Muscle of leg (tissue), 11 donors: ENCODE measurements around the gene AFF2. TPM values are rescaled to one million over a fixed set of nuclear protein-coding genes. Genes with fewer than 3 reads are reported as not detected.

Experiments
- DNase-seq: peaks from one replicate; pipeline ENCODE4 v3.0.0; 2013
- H3K27ac ChIP-seq: one replicate; pipeline ENCODE4 v1.5.1; 2013; ENCODE audit warnings: mild to moderate bottlenecking, low read length, control low read depth
- H3K27me3 ChIP-seq: one replicate; pipeline ENCODE4 v1.6.1; 2013; ENCODE audit warnings: low read length; ENCODE audit not compliant: control insufficient read depth, insufficient read depth
- H3K36me3 ChIP-seq: one replicate; pipeline ENCODE4 v1.6.1; 2013; ENCODE audit warnings: low read length; ENCODE audit not compliant: control insufficient read depth, insufficient read depth
- H3K4me1 ChIP-seq: one replicate; pipeline ENCODE4 v1.6.1; 2013; ENCODE audit warnings: low read length; ENCODE audit not compliant: control insufficient read depth, insufficient read depth
- H3K4me3 ChIP-seq: one replicate; pipeline ENCODE4 v1.5.1; 2013; ENCODE audit warnings: low read length, control low read depth
- H3K9me3 ChIP-seq: replicated peaks from 2 replicates; pipeline ENCODE4 v1.6.1; 2013; ENCODE audit warnings: low read depth, low read length; ENCODE audit not compliant: control insufficient read depth
- WGBS: methylation state at CpG from one replicate; pipeline ENCODE4 v1.1.5; 2013; ENCODE audit warnings: missing lambda C conversion rate; ENCODE audit not compliant: insufficient coverage; 5-methylcytosine and 5-hydroxymethylcytosine counted together
- polyA plus RNA-seq, 8 donors: library from polyadenylated mRNA; unstranded; fragments of 120-200 nt; gene quantifications; one replicate each; pipeline versions ENCODE4 v1.2.1 to v1.2.3, GENCODE V29; 2013; ENCODE audit warnings: inconsistent platforms in 1 of 8, low replicate concordance in 1 of 8; ENCODE audit not compliant: insufficient read length in 8 of 8, insufficient read depth in 1 of 8
- total RNA-seq: library from RNA; stranded (reverse); fragments of 120-200 nt; gene quantifications from one replicate; pipeline ENCODE4 v1.2.4, GENCODE V29; 2013

Gene AFF2
- total and polyA plus RNA-seq, 9 donors = 0.42 to 6.1 (median 1.4) TPM

GRCh38 chrX:148628621-148629020, 128.2 kb downstream of the AFF2 start:
- no peak overlapping the region for H3K27ac ChIP-seq
- no peak overlapping the region for H3K4me3 ChIP-seq
- no peaks in the 10 kb centered on the region for H3K36me3 ChIP-seq
- no peaks in the 10 kb centered on the region for H3K9me3 ChIP-seq
- H3K27me3 ChIP-seq = no peaks in the 10 kb centered on the region
- DNase-seq = no peak
- H3K4me1 ChIP-seq = no peaks in the 10 kb centered on the region

GRCh38 chrX:148629434-148629833, 129.0 kb downstream of the AFF2 start:
- WGBS = 88% methylated on average over 1 of the region's 2 CpGs
- Histone ChIP-seq H3K4me3 (no peak overlapping the region), H3K9me3 (no peaks in the 10 kb centered on the region), H3K27ac (no peak overlapping the region), H3K27me3 (no peaks in the 10 kb centered on the region), H3K36me3 (no peaks in the 10 kb centered on the region), H3K4me1 (no peaks in the 10 kb centered on the region)
- DNase-seq = no peak

GRCh38 chrX:148632444-148632843, 132.0 kb downstream of the AFF2 start:
- H3K4me1 ChIP-seq = no peaks in the 10 kb centered on the region
- H3K27me3 ChIP-seq = no peaks in the 10 kb centered on the region
- DNase-seq = no peak
- no peaks in the 10 kb centered on the region for H3K36me3 ChIP-seq
- no peaks in the 10 kb centered on the region for H3K9me3 ChIP-seq
- no peak overlapping the region for H3K27ac ChIP-seq
- WGBS = 69% methylated on average over 2 of the region's 2 CpGs
- H3K4me3 ChIP-seq = no peak overlapping the region

GRCh38 chrX:148633218-148633908, 132.9 kb downstream of the AFF2 start:
- Histone ChIP-seq H3K36me3 (no peaks in the 10 kb centered on the region), H3K9me3 (no peaks in the 10 kb centered on the region)

GRCh38 chrX:148634591-148634990, 134.2 kb downstream of the AFF2 start:
- Histone ChIP-seq H3K27me3 (no peaks in the 10 kb centered on the region), H3K4me1 (no peaks in the 10 kb centered on the region), H3K4me3 (no peak overlapping the region), H3K9me3 (no peaks in the 10 kb centered on the region), H3K36me3 (no peaks in the 10 kb centered on the region), H3K27ac (no peak overlapping the region)
- WGBS = no CpG with 5 or more reads among the region's 1 CpG
- DNase-seq = no peak

More at GRCh38 chrX:148633218-148633908, 132.9 kb downstream of the AFF2 start:
- DNase-seq = no peak
- Histone ChIP-seq H3K27me3 (no peaks in the 10 kb centered on the region), H3K27ac (no peak overlapping the region), H3K4me3 (no peak overlapping the region), H3K4me1 (no peaks in the 10 kb centered on the region)
- 63% methylated on average over 3 of the region's 7 CpGs for WGBS

GRCh38 chrX:148643460-148643859, 143.0 kb downstream of the AFF2 start:
- no CpG with 5 or more reads among the region's 3 CpGs for WGBS

GRCh38 chrX:148647651-148648050, 147.2 kb downstream of the AFF2 start:
- no peak for DNase-seq
- Histone ChIP-seq H3K9me3 (no peaks in the 10 kb centered on the region), H3K4me1 (no peaks in the 10 kb centered on the region), H3K4me3 (no peak overlapping the region), H3K27me3 (no peaks in the 10 kb centered on the region), H3K27ac (no peak overlapping the region), H3K36me3 (no peaks in the 10 kb centered on the region)
- WGBS = no CpG with 5 or more reads among the region's 4 CpGs

More at GRCh38 chrX:148643460-148643859, 143.0 kb downstream of the AFF2 start:
- no peaks in the 10 kb centered on the region for H3K9me3 ChIP-seq
- no peak overlapping the region for H3K27ac ChIP-seq
- H3K36me3 ChIP-seq = no peaks in the 10 kb centered on the region
- H3K4me1 ChIP-seq = no peaks in the 10 kb centered on the region
- no peak for DNase-seq
- H3K27me3 ChIP-seq = no peaks in the 10 kb centered on the region
- no peak overlapping the region for H3K4me3 ChIP-seq

GRCh38 chrX:148649145-148649795, 148.9 kb downstream of the AFF2 start:
- no peaks in the 10 kb centered on the region for H3K9me3 ChIP-seq
- no peaks in the 10 kb centered on the region for H3K4me1 ChIP-seq
- DNase-seq = peak; percentile 5
- no peak overlapping the region for H3K4me3 ChIP-seq
- H3K27me3 ChIP-seq = no peaks in the 10 kb centered on the region
- no peaks in the 10 kb centered on the region for H3K36me3 ChIP-seq
- H3K27ac ChIP-seq = no peak overlapping the region
- WGBS = 33% methylated on average over 1 of the region's 8 CpGs

- WGBS = 70% methylated on average over 2 of the region's 4 CpGs
- Histone ChIP-seq H3K9me3 (no peaks in the 10 kb centered on the region), H3K4me3 (no peak overlapping the region), H3K36me3 (no peaks in the 10 kb centered on the region), H3K27me3 (peaks cover 3% of the 10 kb centered on the region), H3K27ac (no peak overlapping the region), H3K4me1 (no peaks in the 10 kb centered on the region)
- no peak for DNase-seq
These were observed 157.8 kb downstream of the AFF2 start for GRCh38 chrX:148658115-148658730.

GRCh38 chrX:148659481-148659880, 159.1 kb downstream of the AFF2 start:
- Histone ChIP-seq H3K27ac (no peak overlapping the region), H3K36me3 (no peaks in the 10 kb centered on the region), H3K27me3 (peaks cover 3% of the 10 kb centered on the region), H3K9me3 (no peaks in the 10 kb centered on the region), H3K4me3 (no peak overlapping the region), H3K4me1 (no peaks in the 10 kb centered on the region)
- DNase-seq = no peak
